Esophagus mucosa (tissue), 1 donor: Measurements from ENCODE around the gene CBLIF. TPM values are rescaled to one million over a fixed set of nuclear protein-coding genes. Genes with fewer than 3 reads are reported as not detected.
"Not testable (repeated sequence)": the region's sequence is repeated elsewhere in the genome, so short reads cannot be mapped to it uniquely, and the experiment has no call there.

ENCODE experiments used
- ATAC-seq: fragments of 200-7000 bp; cut with Tn5 transposase; one replicate; pipeline ENCODE4 v1.9.1; 2020
- total RNA-seq: library from RNA; stranded (reverse); gene quantifications from one replicate; pipeline ENCODE4 v1.2.4, GENCODE V29; 2023
- donor health status: DM: yes; HTN: yes; CAD: no.

Gene CBLIF
- total RNA-seq: not detected

- no peak for ATAC-seq
These were observed at the start of gene CBLIF for GRCh38 chr11:59845399-59845798. Gene CBLIF, minus strand, starts transcription at chr11:59845499. Its CDS starts 46 bp downstream, at chr11:59845453.

- ATAC-seq: no peak
These were observed 49.3 kb upstream of the CBLIF start for GRCh38 chr11:59894616-59895015.

GRCh38 chr11:59891781-59892181 lies 46.5 kb upstream of the CBLIF start:
- no peak for ATAC-seq

- not testable (repeated sequence) for ATAC-seq
These were observed 41.9 kb upstream of the CBLIF start for GRCh38 chr11:59887156-59887555.

GRCh38 chr11:59883597-59883996 lies 38.3 kb upstream of the CBLIF start:
- no peak for ATAC-seq

- ATAC-seq: no peak
These were observed 34.3 kb upstream of the CBLIF start for GRCh38 chr11:59879567-59879966.

GRCh38 chr11:59878575-59878974 lies 33.3 kb upstream of the CBLIF start, which contains the start of gene OOSP3:
Gene OOSP3, plus strand, starts transcription at chr11:59878782. Its CDS starts 27 bp downstream, at chr11:59878809.
- ATAC-seq: no peak

GRCh38 chr11:59877784-59878183 lies 32.5 kb upstream of the CBLIF start:
- ATAC-seq: no peak

- ATAC-seq: no peak
These were observed 32.0 kb upstream of the CBLIF start for GRCh38 chr11:59877325-59877724.

GRCh38 chr11:59875856-59876519 lies 30.7 kb upstream of the CBLIF start:
- no peak for ATAC-seq

- no peak for ATAC-seq
These were observed 26.8 kb upstream of the CBLIF start for GRCh38 chr11:59872076-59872475.

GRCh38 chr11:59867946-59868345 lies 22.6 kb upstream of the CBLIF start:
- no peak for ATAC-seq

- ATAC-seq: no peak
These were observed 21.5 kb upstream of the CBLIF start for GRCh38 chr11:59866836-59867235.

- ATAC-seq: peak; percentile 91
These were observed 21.1 kb upstream of the CBLIF start, which contains the start of gene TCN1 for GRCh38 chr11:59866397-59866796. Gene TCN1, minus strand, starts transcription at chr11:59866487. Its CDS starts 17 bp downstream, at chr11:59866470.

GRCh38 chr11:59865031-59865430 lies 19.7 kb upstream of the CBLIF start:
- peak; percentile 83 for ATAC-seq

GRCh38 chr11:59862252-59862651 lies 17.0 kb upstream of the CBLIF start:
- ATAC-seq: no peak

- no peak for ATAC-seq
These were observed 14.4 kb upstream of the CBLIF start for GRCh38 chr11:59859673-59860072.

GRCh38 chr11:59857439-59858434 lies 12.4 kb upstream of the CBLIF start:
- ATAC-seq: peak; percentile 55

- ATAC-seq: no peak
These were observed 9.6 kb upstream of the CBLIF start for GRCh38 chr11:59854871-59855270.

- not testable (repeated sequence) for ATAC-seq
These were observed 6.1 kb upstream of the CBLIF start for GRCh38 chr11:59851416-59851815.

GRCh38 chr11:59849551-59849950 lies 4.3 kb upstream of the CBLIF start:
- not testable (repeated sequence) for ATAC-seq

GRCh38 chr11:59849129-59849528 lies 3.8 kb upstream of the CBLIF start:
- ATAC-seq: peak; percentile 51

GRCh38 chr11:59848439-59848838 lies 3.1 kb upstream of the CBLIF start:
- ATAC-seq: not testable (repeated sequence)
